WTC11 (cell line): Measurements from ENCODE around the gene CAMK2B.

Source experiments
- CTCF ChIP-seq: fragments of 200-600 bp; IDR thresholded peaks from 2 replicates; pipeline ENCODE4 v1.8.0; 2022; ENCODE audit warnings: antibody characterized with exemption
- NFYB ChIP-seq: sonication (generic); formaldehyde crosslinking; conservative IDR thresholded peaks from 2 replicates; pipeline ENCODE4 v1.8.0; 2022; ENCODE audit warnings: low read depth, missing genetic modification reagents
- NR3C1 ChIP-seq: sonication (generic); formaldehyde crosslinking; conservative IDR thresholded peaks from 2 replicates; pipeline ENCODE4 v1.8.1; 2023; ENCODE audit warnings: low read depth, mild to moderate bottlenecking, missing genetic modification reagents
- STAT6 ChIP-seq: sonication (generic); formaldehyde crosslinking; conservative IDR thresholded peaks from 2 replicates; pipeline ENCODE4 v1.8.1; 2023; ENCODE audit warnings: mild to moderate bottlenecking, low read depth, missing genetic modification reagents, moderate library complexity
- ZBTB21 ChIP-seq: sonication (generic); formaldehyde crosslinking; IDR thresholded peaks from 2 replicates; pipeline ENCODE4 v1.8.1; 2023; ENCODE audit warnings: mild to moderate bottlenecking, missing genetic modification reagents, borderline replicate concordance

- TF ChIP-seq NFYB, result no peak
- TF ChIP-seq ZBTB21 (CRISPR knock-in tag), result no peak
- TF ChIP-seq NR3C1 (CRISPR knock-in tag), result no peak
- no peak for TF ChIP-seq CTCF
- TF ChIP-seq STAT6 (CRISPR knock-in tag), result no peak
Observed at GRCh38 chr7:44220358-44221112, 104.9 kb downstream of the CAMK2B start.
